HepG2 (cell line): ENCODE results near the gene CPXM1. TPM values are rescaled to one million over a fixed set of nuclear protein-coding genes. Genes with fewer than 3 reads are reported as not detected.

Source experiments
- AFF4 ChIP-seq: sonication (generic); formaldehyde crosslinking; IDR thresholded peaks from 2 replicates; pipeline ENCODE4 v1.4.0; 2020; ENCODE audit warnings: missing genetic modification reagents
- CBX2 ChIP-seq, 2 experiments: fragments of 200-600 bp in 1 of 2; sonication (generic); formaldehyde crosslinking in 1 of 2; IDR thresholded peaks; 2 replicates each; pipeline versions ENCODE4 v1.7.0 to v1.8.1; 2018 to 2022; ENCODE audit warnings: low read depth in 2 of 2, low read length in 1 of 2, mild to moderate bottlenecking in 1 of 2, missing genetic modification reagents in 1 of 2
- DPF2 ChIP-seq: sonication (generic); formaldehyde crosslinking; IDR thresholded peaks from 2 replicates; pipeline ENCODE4 v1.4.0; 2020; ENCODE audit warnings: mild to moderate bottlenecking, low read depth, missing genetic modification reagents, borderline replicate concordance
- GABPB1 ChIP-seq: IDR thresholded peaks from 2 replicates; pipeline ENCODE4 v1.6.1; 2016; ENCODE audit warnings: mild to moderate bottlenecking, missing genetic modification reagents, moderate library complexity, missing compliant biosample characterization
- HMGA1 ChIP-seq: sonication (generic); formaldehyde crosslinking; conservative IDR thresholded peaks from 2 replicates; pipeline ENCODE4 v1.4.0; 2020; ENCODE audit warnings: missing genetic modification reagents
- KAT2B ChIP-seq: fragments of 150-350 bp; IDR thresholded peaks from 2 replicates; pipeline ENCODE4 v1.6.1; 2014; ENCODE audit warnings: low read depth, low read length, borderline replicate concordance
- MAFK ChIP-seq, 2 experiments: IDR thresholded peaks in 1 of 2; conservative IDR thresholded peaks in 1 of 2; 2 replicates each; pipeline ENCODE4 v1.6.1; 2011; ENCODE audit warnings: improper control_type of control experiment in 2 of 2, low read length in 2 of 2
- NONO ChIP-seq, 2 experiments: fragments of 450-650 bp in 1 of 2; sonication (generic) in 1 of 2; formaldehyde crosslinking in 1 of 2; IDR thresholded peaks in 1 of 2; conservative IDR thresholded peaks in 1 of 2; 2 replicates each; pipeline versions ENCODE4 v1.6.1 to v1.8.0; 2017 to 2022; ENCODE audit warnings: mild to moderate bottlenecking in 1 of 2, missing genetic modification reagents in 1 of 2, moderate library complexity in 1 of 2
- NR3C1 ChIP-seq: sonication (generic); formaldehyde crosslinking; IDR thresholded peaks from 2 replicates; pipeline ENCODE4 v1.4.0; 2020; ENCODE audit warnings: missing genetic modification reagents
- PHF5A ChIP-seq: IDR thresholded peaks from one replicate; pipeline ENCODE4 v1.6.1; 2018; ENCODE audit warnings: low read depth, missing genetic modification reagents; ENCODE audit not compliant: unreplicated experiment
- TFAP4 ChIP-seq: sonication (generic); IDR thresholded peaks from 2 replicates; pipeline ENCODE4 v1.6.1; 2016; ENCODE audit warnings: low read depth, borderline replicate concordance
- ZNF292 ChIP-seq: sonication (generic); formaldehyde crosslinking; IDR thresholded peaks from 2 replicates; pipeline ENCODE4 v1.8.1; 2022; ENCODE audit warnings: mild to moderate bottlenecking, low read depth, missing genetic modification reagents, borderline replicate concordance
- ZNF431 ChIP-seq: sonication (generic); formaldehyde crosslinking; IDR thresholded peaks from 2 replicates; pipeline ENCODE4 v1.9.0; 2022; ENCODE audit warnings: missing genetic modification reagents, low read depth, mild to moderate bottlenecking, borderline replicate concordance
- ZNF432 ChIP-seq: sonication (generic); formaldehyde crosslinking; IDR thresholded peaks from 2 replicates; pipeline ENCODE4 v1.5.0; 2020; ENCODE audit warnings: missing genetic modification reagents, mild to moderate bottlenecking, borderline replicate concordance
- ZNF839 ChIP-seq: sonication (generic); formaldehyde crosslinking; IDR thresholded peaks from 2 replicates; pipeline ENCODE4 v1.4.0; 2020; ENCODE audit warnings: missing genetic modification reagents, mild to moderate bottlenecking, borderline replicate concordance
- polyA plus RNA-seq, 8 experiments: library from polyadenylated mRNA; depleted of rRNA in 3 of 8; stranded (reverse) in 7 of 8; unstranded in 1 of 8; fragments of >200 nt; fragmentation: Illumina TruSeq in 4 of 8; extraction: Trizol in 4 of 8; gene quantifications; 2 replicates each; pipeline versions ENCODE4 v1.2.1 to v1.2.3, GENCODE V29; 2011 to 2016; ENCODE audit warnings: low read depth in 4 of 8, missing spikeins in 1 of 8, mixed read lengths in 1 of 8; ENCODE audit not compliant: insufficient read depth in 1 of 8
- total RNA-seq, 5 experiments: library from RNA; depleted of rRNA; stranded (reverse); fragments of >200 nt; fragmentation: Illumina TruSeq; extraction: Trizol; gene quantifications; 2 replicates each; pipeline ENCODE4 v1.2.3, GENCODE V29; 2016; ENCODE audit warnings: low read depth in 1 of 5

CPXM1 gene
- total and polyA plus RNA-seq, 2 of the 13 experiments (the other 11 are each of a cell fraction or from before 2014, with no cell fraction given): 0.07 TPM; not detected in 1

DNA sequence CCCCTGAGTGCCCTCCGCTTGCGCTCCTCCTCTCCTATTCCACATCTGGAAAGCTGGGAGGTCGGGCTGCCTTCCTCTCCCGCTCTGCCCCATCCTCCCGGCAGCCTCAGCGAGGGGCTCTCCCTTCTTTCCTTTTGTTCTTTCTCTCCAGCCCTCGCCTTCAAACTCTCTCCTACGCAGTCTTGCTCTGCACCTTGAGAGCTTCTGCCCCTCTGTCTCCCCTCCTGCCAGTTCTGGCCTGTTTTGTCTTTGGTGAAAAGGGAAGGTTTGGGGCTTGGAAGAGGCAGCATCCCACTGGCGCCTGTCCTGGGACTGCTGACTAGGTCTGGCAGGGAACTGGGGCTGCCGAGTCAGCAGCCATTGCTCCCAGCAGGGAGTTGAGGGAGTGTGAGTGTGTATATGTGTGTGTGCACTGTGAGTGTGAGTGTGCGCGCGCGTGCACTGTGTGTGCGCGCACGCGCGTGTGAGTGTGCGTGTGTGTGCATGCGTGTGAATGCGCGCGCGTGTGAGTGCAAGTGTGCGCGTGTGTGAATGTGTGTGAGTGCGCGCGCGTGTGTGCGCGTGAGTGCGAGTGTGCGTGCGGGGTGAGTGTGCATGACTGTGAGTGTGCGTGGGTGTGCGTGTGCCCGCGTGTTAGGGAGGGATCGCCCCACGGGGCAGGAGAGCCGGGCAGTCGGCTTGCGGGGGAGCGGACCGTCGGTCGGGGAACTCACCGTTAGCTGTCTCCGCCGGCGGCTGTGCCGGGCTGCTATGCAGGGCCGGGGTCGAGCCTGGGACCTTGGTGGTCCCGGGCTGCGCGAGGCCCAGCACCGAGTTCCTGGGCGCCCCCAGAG lies 523 bp downstream of the CPXM1 start (continued):
- TF ChIP-seq DPF2 (CRISPR knock-in tag) (0 out of 2 replicates have a peak, but pooled peaks have one; percentile 38), ZNF432 (CRISPR knock-in tag) (no peak), PHF5A (CRISPR knock-in tag) (no peak), ZNF292 (CRISPR knock-in tag) (no peak), HMGA1 (no peak), ZNF431 (CRISPR knock-in tag) (no peak), KAT2B (no peak), MAFK (conservative IDR thresholded peaks at IDR 0.05 in 1 of 2, IDR thresholded peaks at IDR 0.05 in 1 of 2; ENCODE audit: low read length in 2 of 2) (peak; percentile 42 to 45; a peak in 2 of 4 replicates), CBX2 (IDR thresholded peaks at IDR 0.05; ENCODE audit: low read depth, low read length) (no peak), CBX2 (CRISPR knock-in tag; IDR thresholded peaks at IDR 0.05; ENCODE audit: low read depth) (no peak), NONO (IDR thresholded peaks at IDR 0.05) (no peak), NONO (CRISPR knock-in tag; conservative IDR thresholded peaks at IDR 0.05) (0 out of 2 replicates have a peak, but pooled peaks have one; percentile 24), NR3C1 (no peak), AFF4 (no peak), ZNF839 (CRISPR knock-in tag) (0 out of 2 replicates have a peak, but pooled peaks have one; percentile 1), GABPB1 (CRISPR knock-in tag) (no peak; the same call in 1 of the 2 replicates), TFAP4 (no peak)
